GM21526 (cell line): ENCODE measurements around the gene RALGPS1.

Source experiments
- ATAC-seq: cut with Tn5 transposase; IDR thresholded peaks from one replicate; pipeline ENCODE4 v1.9.1; 2021; ENCODE audit warnings: moderate library complexity; ENCODE audit not compliant: unreplicated experiment, low FRiP score

Gene RALGPS1

GRCh38 chr9:127210851-127211730 lies 296.5 kb downstream of the RALGPS1 start:
- ATAC-seq = no peak

- no peak for ATAC-seq
These were observed 297.4 kb downstream of the RALGPS1 start for GRCh38 chr9:127211983-127212382.

- ATAC-seq = no peak
These were observed 297.9 kb downstream of the RALGPS1 start for GRCh38 chr9:127212453-127212852.

- ATAC-seq = no peak
These were observed 299.3 kb downstream of the RALGPS1 start for GRCh38 chr9:127213859-127214258.

GRCh38 chr9:127214421-127215267 lies 300.1 kb downstream of the RALGPS1 start:
- no peak for ATAC-seq

- ATAC-seq = no peak
These were observed 301.0 kb downstream of the RALGPS1 start for GRCh38 chr9:127215268-127216209.

- no peak for ATAC-seq
These were observed 301.8 kb downstream of the RALGPS1 start for GRCh38 chr9:127216210-127216887.

- ATAC-seq = no peak
These were observed 302.3 kb downstream of the RALGPS1 start for GRCh38 chr9:127216888-127217217.

- ATAC-seq = no peak
These were observed 304.2 kb downstream of the RALGPS1 start for GRCh38 chr9:127218818-127219217.

GRCh38 chr9:127219520-127219919 lies 304.9 kb downstream of the RALGPS1 start:
- ATAC-seq = no peak

- no peak for ATAC-seq
These were observed 307.1 kb downstream of the RALGPS1 start for GRCh38 chr9:127221695-127222094.

- no peak for ATAC-seq
These were observed 308.0 kb downstream of the RALGPS1 start for GRCh38 chr9:127222388-127223095.

GRCh38 chr9:127223266-127223665 lies 308.7 kb downstream of the RALGPS1 start:
- ATAC-seq = no peak

- no peak for ATAC-seq
These were observed 309.2 kb downstream of the RALGPS1 start for GRCh38 chr9:127223810-127224177.

- peak; percentile 67 for ATAC-seq
These were observed 309.7 kb downstream of the RALGPS1 start for GRCh38 chr9:127224178-127224882.

GRCh38 chr9:127224883-127225739 lies 310.5 kb downstream of the RALGPS1 start:
- ATAC-seq = peak; percentile 37

GRCh38 chr9:127225801-127226625 lies 311.4 kb downstream of the RALGPS1 start:
- no peak for ATAC-seq
